B cell (primary cell): ENCODE measurements around the gene IFI44L. TPM values are rescaled to one million over a fixed set of nuclear protein-coding genes. Genes with fewer than 3 reads are reported as not detected.

Source experiments
- ATAC-seq: fragments of 200-7000 bp; cut with Tn5 transposase; one replicate; pipeline ENCODE4 v1.10.0; 2021; ENCODE audit warnings: low read depth, mild to moderate bottlenecking, moderate number of reproducible peaks, moderate library complexity
- CTCF ChIA-PET: fragments of 350-600 bp; sonication (Branson Sonifier 250); formaldehyde crosslinking; loops from one replicate; lab custom pipeline; 2021; ENCODE audit warnings: antibody characterized with exemption, inconsistent platforms; lab: Charles Lee
- POLR2A ChIA-PET: fragments of 350-600 bp; sonication (Branson Sonifier 250); formaldehyde crosslinking; loops from one replicate; lab custom pipeline; 2021; ENCODE audit warnings: antibody characterized with exemption; lab: Charles Lee
- DNase-seq: peaks from one replicate; pipeline ENCODE4 v3.0.0; 2013
- H2AFZ ChIP-seq: 2 replicates; pipeline ENCODE4 v1.6.1; 2012; ENCODE audit warnings: mild to moderate bottlenecking, low read depth, low read length; ENCODE audit not compliant: insufficient read depth, poor library complexity, severe bottlenecking
- H3K27ac ChIP-seq, 2 donors: 1 replicate in 1 of 2; 2 replicates in 1 of 2; pipeline ENCODE4 v1.5.1; 2012 to 2013; ENCODE audit warnings: low read length in 2 of 2, mild to moderate bottlenecking in 2 of 2, moderate library complexity in 1 of 2
- H3K27me3 ChIP-seq, 4 experiments: fragments of 200-600 bp in 1 of 4; sonication (generic) in 1 of 4; replicated peaks in 1 of 4; 1 replicate in 2 of 4; 2 replicates in 2 of 4; pipeline versions ENCODE4 v1.6.1 to v1.7.0; 2013 to 2016; ENCODE audit warnings: low read length in 3 of 4, mild to moderate bottlenecking in 2 of 4, mixed read lengths in 1 of 4, moderate library complexity in 1 of 4; ENCODE audit not compliant: insufficient read depth in 4 of 4, control insufficient read depth in 3 of 4; ENCODE audit errors: control extremely low read depth in 1 of 4
- H3K36me3 ChIP-seq, 2 experiments: replicated peaks in 1 of 2; 1 replicate in 1 of 2; 2 replicates in 1 of 2; pipeline versions ENCODE4 v1.6.1 to v1.7.1; 2013; ENCODE audit warnings: low read length in 1 of 2; ENCODE audit not compliant: insufficient read depth in 2 of 2, control insufficient read depth in 1 of 2; ENCODE audit errors: control extremely low read depth in 1 of 2, extremely low read depth in 1 of 2
- H3K4me1 ChIP-seq, 2 donors: fragments of 200-600 bp in 1 of 2; sonication (generic) in 1 of 2; 1 replicate in 1 of 2; 2 replicates in 1 of 2; pipeline versions ENCODE4 v1.5.1 to v1.6.1; 2013 to 2017; ENCODE audit warnings: low read length in 2 of 2; ENCODE audit not compliant: control insufficient read depth in 2 of 2, insufficient read depth in 2 of 2
- H3K4me2 ChIP-seq: replicated peaks from 2 replicates; pipeline ENCODE3; 2012; ENCODE audit warnings: mild to moderate bottlenecking, low read depth, low read length; ENCODE audit not compliant: poor library complexity, severe bottlenecking
- H3K4me3 ChIP-seq, 5 experiments: fragments of 200-600 bp in 1 of 5; sonication (generic) in 1 of 5; 1 replicate in 3 of 5; 2 replicates in 2 of 5; pipeline versions ENCODE4 v1.5.1 to v1.7.0; 2011 to 2016; ENCODE audit warnings: low read length in 4 of 5, mild to moderate bottlenecking in 4 of 5, low read depth in 2 of 5, control low read depth in 1 of 5, moderate library complexity in 1 of 5; ENCODE audit not compliant: insufficient read depth in 1 of 5; ENCODE audit errors: control extremely low read depth in 1 of 5, extremely low read depth in 1 of 5
- H3K79me2 ChIP-seq: fragments of 200-600 bp; sonication (generic); one replicate; pipeline ENCODE4 v1.6.0; 2016; ENCODE audit warnings: low read length; ENCODE audit not compliant: control insufficient read depth, insufficient read depth
- H3K9ac ChIP-seq: fragments of 200-600 bp; sonication (generic); 2 replicates; pipeline ENCODE4 v1.6.1; 2017; ENCODE audit warnings: mild to moderate bottlenecking, low read length, moderate library complexity
- H3K9me3 ChIP-seq, 3 donors: one replicate each; pipeline versions ENCODE4 v1.6.1 to v1.7.1; 2013; ENCODE audit warnings: low read length in 2 of 3; ENCODE audit not compliant: control insufficient read depth in 2 of 3, insufficient read depth in 1 of 3; ENCODE audit errors: control extremely low read depth in 1 of 3
- H4K20me1 ChIP-seq: 2 replicates; pipeline ENCODE4 v1.6.0; 2012; ENCODE audit warnings: mild to moderate bottlenecking, low read length; ENCODE audit not compliant: insufficient read depth, control insufficient read depth, poor library complexity, severe bottlenecking
- H3K27ac Mint-ChIP-seq: one replicate; pipeline ENCODE4 v1.8.0; 2021; ENCODE audit warnings: mixed read lengths
- H3K27me3 Mint-ChIP-seq: one replicate; pipeline ENCODE4 v1.8.0; 2021; ENCODE audit warnings: mixed read lengths
- H3K4me1 Mint-ChIP-seq: one replicate; pipeline ENCODE4 v1.8.0; 2021; ENCODE audit warnings: mixed read lengths
- H3K4me3 Mint-ChIP-seq: one replicate; pipeline ENCODE4 v1.8.0; 2021; ENCODE audit warnings: mixed read lengths
- H3K9me3 Mint-ChIP-seq: one replicate; pipeline ENCODE4 v1.8.0; 2022; ENCODE audit warnings: mixed read lengths; ENCODE audit not compliant: insufficient read depth
- CTCF ChIP-seq: fragments of 200-600 bp; IDR thresholded peaks from one replicate; pipeline ENCODE4 v1.8.0; 2022; ENCODE audit warnings: antibody characterized with exemption, mild to moderate bottlenecking
- EZH2 ChIP-seq: IDR thresholded peaks from 2 replicates; pipeline ENCODE4 v1.6.1; 2012; ENCODE audit warnings: borderline replicate concordance, low read depth, mild to moderate bottlenecking, moderate library complexity, low read length; ENCODE audit not compliant: insufficient read depth, poor library complexity, severe bottlenecking
- WGBS: methylation state at CpG from one replicate; pipeline ENCODE4 v1.1.5; 2013; ENCODE audit warnings: missing lambda C conversion rate; ENCODE audit not compliant: insufficient coverage; 5-methylcytosine and 5-hydroxymethylcytosine counted together
- intact Hi-C: fragments of 100-400 bp; cut with micrococcal nuclease; formaldehyde crosslinking; loops from one replicate; pipeline ENCODE4 v1.10.0; 2022
- polyA plus RNA-seq: library from polyadenylated mRNA; depleted of rRNA; stranded (reverse); fragments of >200 nt; gene quantifications from 2 replicates; pipeline ENCODE4 v1.2.3, GENCODE V29; 2012
- total RNA-seq, 2 donors: library from RNA; stranded (reverse); fragments of 120-200 nt in 1 of 2; gene quantifications; 1 replicate in 1 of 2; 2 replicates in 1 of 2; pipeline versions ENCODE4 v1.2.3 to v1.2.4, GENCODE V29; 2013 to 2022

Gene IFI44L
- total and polyA plus RNA-seq, 2 donors (not counting 1 experiment from before 2014, with no cell fraction given), result 3.7 to 4.8 TPM

GRCh38 chr1:78658901-78659300, 38.7 kb downstream of the IFI44L start:
- Histone ChIP-seq H3K79me2 (no peaks in the 10 kb centered on the region), H3K27ac (no peak overlapping the region), H4K20me1 (no peaks in the 10 kb centered on the region), H3K9ac (no peak overlapping the region), H3K9me3 (no peaks in the 10 kb centered on the region), H3K36me3 (peaks cover 0 to 4% of the 10 kb centered on the region in 2 experiments), H3K4me3 (no peak overlapping the region), H3K4me1 (no peaks in the 10 kb centered on the region), H3K4me2 (no peak overlapping the region), H2AFZ (no peak overlapping the region), H3K27me3 (no peaks in the 10 kb centered on the region)
- 100% methylated on average over 1 of the region's 1 CpG for WGBS
- intact Hi-C loops, result no loop called here
- no peak for DNase-seq
- Mint-ChIP-seq H3K27ac (no peak overlapping the region), H3K9me3 (no peaks in the 10 kb centered on the region), H3K4me1 (no peaks in the 10 kb centered on the region), H3K27me3 (no peaks in the 10 kb centered on the region), H3K4me3 (no peak overlapping the region)
- ChIA-PET CTCF (interaction anchor here (1.4 kb wide), 1 partner anchor 42 kb away, joined by 3 read pairs; no protein-coding TSS in a partner anchor), POLR2A (no interaction called here)
- TF ChIP-seq EZH2 (no peak), CTCF (no peak)
- no peak for ATAC-seq

DNA sequence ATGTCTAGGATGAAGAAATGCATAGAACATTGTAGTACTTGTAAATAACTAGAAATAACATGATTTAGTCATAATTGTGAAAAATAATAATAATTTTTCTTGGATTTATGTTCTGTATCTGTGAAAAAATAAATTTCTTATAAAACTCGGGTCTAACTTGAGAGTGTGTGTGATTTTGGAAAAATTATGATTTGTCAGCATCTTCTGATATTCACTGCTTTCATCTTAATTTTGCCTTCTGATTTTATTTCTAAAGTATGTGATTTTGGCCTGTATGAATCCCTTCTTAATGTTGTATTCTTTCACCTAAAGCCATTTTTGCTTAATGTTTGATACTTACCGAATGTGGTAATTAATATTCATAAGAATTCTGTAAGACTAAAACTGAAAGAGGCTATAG, 43.7 kb downstream of the IFI44L start:
- Mint-ChIP-seq H3K4me1 (no peaks in the 10 kb centered on the region), H3K27me3 (no peaks in the 10 kb centered on the region), H3K4me3 (no peak overlapping the region), H3K27ac (no peak overlapping the region), H3K9me3 (no peaks in the 10 kb centered on the region)
- DNase-seq (no peak), ATAC-seq (no peak)
- Histone ChIP-seq H4K20me1 (no peaks in the 10 kb centered on the region), H3K9me3 (no peaks in the 10 kb centered on the region), H3K4me3 (no peak overlapping the region), H3K9ac (no peak overlapping the region), H3K27ac (no peak overlapping the region), H3K27me3 (no peaks in the 10 kb centered on the region), H3K4me1 (no peaks in the 10 kb centered on the region), H3K36me3 (peaks cover 0 to 4% of the 10 kb centered on the region in 2 experiments), H3K4me2 (no peak overlapping the region), H3K79me2 (no peaks in the 10 kb centered on the region), H2AFZ (no peak overlapping the region)
- WGBS, result no CpG with 5 or more reads among the region's 2 CpGs
- intact Hi-C loops, result no loop called here
- CTCF ChIA-PET, result interaction anchor here (0.6 kb wide), 1 partner anchor 586 kb away, joined by 4 read pairs; no protein-coding TSS in a partner anchor
- POLR2A ChIA-PET, result no interaction called here
- TF ChIP-seq EZH2 (no peak), CTCF (no peak)
